DND-41 (cell line): ENCODE measurements around the gene PEPD.

ENCODE experiments used
- ATAC-seq: fragments of 200-7000 bp; cut with Tn5 transposase; 3 replicates; pipeline ENCODE4 v1.9.1; 2021; ENCODE audit warnings: low read depth; ENCODE audit not compliant: insufficient read depth
- DNase-seq: peaks from one replicate; pipeline ENCODE4 v3.0.0-alpha.2; 2020
- H2AFZ ChIP-seq: 2 replicates; pipeline ENCODE4 v1.6.0; 2012; ENCODE audit warnings: low read depth, low read length
- H3K27ac ChIP-seq: 2 replicates; pipeline ENCODE4 v1.5.1; 2012; ENCODE audit warnings: low read length, inconsistent platforms
- H3K27me3 ChIP-seq: fragments of 200-600 bp; sonication (generic); 2 replicates; pipeline ENCODE4 v1.6.0; 2012; ENCODE audit warnings: low read length, mild to moderate bottlenecking, inconsistent platforms; ENCODE audit not compliant: insufficient read depth, poor library complexity
- H3K36me3 ChIP-seq: 2 replicates; pipeline ENCODE4 v1.5.1; 2012; ENCODE audit warnings: low read length, inconsistent platforms; ENCODE audit not compliant: insufficient read depth
- H3K4me1 ChIP-seq: 2 replicates; pipeline ENCODE4 v1.5.1; 2012; ENCODE audit warnings: mild to moderate bottlenecking, low read length; ENCODE audit not compliant: insufficient read depth
- H3K4me2 ChIP-seq: 2 replicates; pipeline ENCODE4 v1.6.0; 2012; ENCODE audit warnings: mild to moderate bottlenecking, moderate library complexity, low read length, inconsistent platforms; ENCODE audit not compliant: insufficient read depth
- H3K4me3 ChIP-seq, 2 experiments: fragments of 200-600 bp in 1 of 2; shearing (Covaris generic) in 1 of 2; 2 replicates each; pipeline ENCODE4 v1.5.1; 2012 to 2016; ENCODE audit warnings: inconsistent platforms in 2 of 2, low read length in 2 of 2, mild to moderate bottlenecking in 2 of 2, low read depth in 1 of 2, moderate library complexity in 1 of 2
- H3K79me2 ChIP-seq: 2 replicates; pipeline ENCODE4 v1.6.0; 2012; ENCODE audit warnings: low read length, inconsistent platforms; ENCODE audit not compliant: insufficient read depth
- H3K9ac ChIP-seq: 2 replicates; pipeline ENCODE4 v1.6.0; 2012; ENCODE audit warnings: low read depth, mild to moderate bottlenecking, inconsistent platforms, low read length, moderate library complexity
- H3K9me3 ChIP-seq: 2 replicates; pipeline ENCODE4 v1.5.1; 2012; ENCODE audit warnings: low read length, moderate library complexity, mild to moderate bottlenecking, inconsistent platforms; ENCODE audit not compliant: insufficient read depth, severe bottlenecking
- H4K20me1 ChIP-seq: 2 replicates; pipeline ENCODE4 v1.6.0; 2012; ENCODE audit warnings: low read length; ENCODE audit not compliant: insufficient read depth
- EZH2 ChIP-seq: IDR thresholded peaks from 3 replicates; pipeline ENCODE4 v1.6.1; 2012; ENCODE audit warnings: borderline replicate concordance, low read depth, mild to moderate bottlenecking, moderate library complexity, low read length, inconsistent platforms; ENCODE audit not compliant: severe bottlenecking
- TF ChIP-seq, protein P1 (sequence below): IDR thresholded peaks from 2 replicates; pipeline ENCODE4 v1.5.1; 2012; ENCODE audit warnings: borderline replicate concordance, low read length, moderate library complexity, mild to moderate bottlenecking; ENCODE audit not compliant: poor library complexity, severe bottlenecking; ENCODE audit errors: extremely low read depth

Gene PEPD

DNA sequence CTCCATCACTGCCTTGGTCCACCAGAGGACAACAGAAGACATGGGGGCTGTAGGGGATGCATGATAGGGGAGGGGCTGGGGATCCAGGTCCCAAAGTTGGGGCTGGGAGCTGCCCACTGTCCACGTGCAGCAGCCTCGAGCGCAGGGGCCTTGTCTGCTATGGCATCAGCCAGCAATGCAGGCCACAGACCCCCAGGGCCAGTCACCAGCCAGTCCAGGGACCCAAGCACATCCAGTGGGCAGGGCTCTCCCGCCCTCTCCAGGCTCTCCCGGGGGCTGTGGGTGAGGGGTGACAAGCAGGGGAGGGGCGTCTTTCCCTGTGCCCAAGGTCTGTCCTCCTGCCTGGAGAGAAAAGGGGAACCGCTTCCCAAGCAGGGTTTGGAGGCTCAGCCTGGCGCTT lies 32.8 kb downstream of the PEPD start:
- Histone ChIP-seq H2AFZ (no peak overlapping the region), H3K9me3 (no peaks in the 10 kb centered on the region), H3K27me3 (no peaks in the 10 kb centered on the region), H3K27ac (no peak overlapping the region), H3K79me2 (no peaks in the 10 kb centered on the region), H3K36me3 (no peaks in the 10 kb centered on the region), H3K4me3 (no peak overlapping the region), H3K9ac (no peak overlapping the region), H3K4me2 (no peak overlapping the region), H3K4me1 (no peaks in the 10 kb centered on the region), H4K20me1 (peaks cover 6% of the 10 kb centered on the region)
- DNase-seq (no peak), ATAC-seq (no peak)
- TF ChIP-seq, protein P1, sequence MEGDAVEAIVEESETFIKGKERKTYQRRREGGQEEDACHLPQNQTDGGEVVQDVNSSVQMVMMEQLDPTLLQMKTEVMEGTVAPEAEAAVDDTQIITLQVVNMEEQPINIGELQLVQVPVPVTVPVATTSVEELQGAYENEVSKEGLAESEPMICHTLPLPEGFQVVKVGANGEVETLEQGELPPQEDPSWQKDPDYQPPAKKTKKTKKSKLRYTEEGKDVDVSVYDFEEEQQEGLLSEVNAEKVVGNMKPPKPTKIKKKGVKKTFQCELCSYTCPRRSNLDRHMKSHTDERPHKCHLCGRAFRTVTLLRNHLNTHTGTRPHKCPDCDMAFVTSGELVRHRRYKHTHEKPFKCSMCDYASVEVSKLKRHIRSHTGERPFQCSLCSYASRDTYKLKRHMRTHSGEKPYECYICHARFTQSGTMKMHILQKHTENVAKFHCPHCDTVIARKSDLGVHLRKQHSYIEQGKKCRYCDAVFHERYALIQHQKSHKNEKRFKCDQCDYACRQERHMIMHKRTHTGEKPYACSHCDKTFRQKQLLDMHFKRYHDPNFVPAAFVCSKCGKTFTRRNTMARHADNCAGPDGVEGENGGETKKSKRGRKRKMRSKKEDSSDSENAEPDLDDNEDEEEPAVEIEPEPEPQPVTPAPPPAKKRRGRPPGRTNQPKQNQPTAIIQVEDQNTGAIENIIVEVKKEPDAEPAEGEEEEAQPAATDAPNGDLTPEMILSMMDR = no peak
- TF ChIP-seq EZH2 = no peak

DNA sequence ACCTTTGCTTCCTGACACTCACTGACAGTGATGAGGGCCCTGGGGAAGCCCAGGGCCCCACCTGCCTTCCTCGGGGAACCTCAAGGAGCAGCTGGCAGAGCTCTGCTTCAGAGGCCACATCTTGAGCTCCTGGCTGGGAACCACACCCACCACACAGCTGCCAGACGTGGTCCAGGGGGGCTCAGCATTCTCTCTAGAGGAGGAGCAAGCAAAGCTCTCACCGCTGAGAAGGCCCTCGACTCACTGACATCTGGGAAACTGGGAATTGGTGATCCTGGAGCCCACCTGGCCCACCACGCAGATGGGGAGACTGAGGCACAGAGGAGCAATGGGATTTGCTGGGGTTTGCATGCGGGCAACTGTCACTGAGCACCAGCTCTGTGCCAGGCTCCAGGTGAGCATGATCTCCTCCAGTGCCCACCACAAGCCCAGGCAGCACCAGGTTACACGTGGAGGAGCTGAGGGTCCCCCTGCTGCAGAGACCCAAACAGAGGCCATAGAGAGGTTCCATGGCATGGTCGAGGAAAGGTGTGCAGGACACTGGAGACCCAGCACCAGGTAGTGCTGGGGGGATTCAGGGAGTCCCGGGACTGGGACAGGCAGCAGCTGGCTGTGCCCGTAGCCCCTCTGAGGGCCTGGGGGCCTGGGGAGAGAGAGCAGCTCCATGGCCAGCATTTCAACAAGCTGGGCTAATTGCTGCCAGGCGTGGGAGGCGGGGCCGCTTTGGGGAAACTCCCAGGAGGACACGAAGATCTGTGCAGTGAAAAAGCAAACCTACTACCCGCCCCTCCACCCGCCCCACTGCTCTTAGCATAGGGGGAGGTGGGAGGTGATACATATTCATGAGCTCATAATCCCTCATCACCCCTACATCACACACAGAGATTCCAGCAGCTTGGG lies 33.4 kb downstream of the PEPD start:
- Histone ChIP-seq H3K36me3 (no peaks in the 10 kb centered on the region), H3K79me2 (no peaks in the 10 kb centered on the region)

DNA sequence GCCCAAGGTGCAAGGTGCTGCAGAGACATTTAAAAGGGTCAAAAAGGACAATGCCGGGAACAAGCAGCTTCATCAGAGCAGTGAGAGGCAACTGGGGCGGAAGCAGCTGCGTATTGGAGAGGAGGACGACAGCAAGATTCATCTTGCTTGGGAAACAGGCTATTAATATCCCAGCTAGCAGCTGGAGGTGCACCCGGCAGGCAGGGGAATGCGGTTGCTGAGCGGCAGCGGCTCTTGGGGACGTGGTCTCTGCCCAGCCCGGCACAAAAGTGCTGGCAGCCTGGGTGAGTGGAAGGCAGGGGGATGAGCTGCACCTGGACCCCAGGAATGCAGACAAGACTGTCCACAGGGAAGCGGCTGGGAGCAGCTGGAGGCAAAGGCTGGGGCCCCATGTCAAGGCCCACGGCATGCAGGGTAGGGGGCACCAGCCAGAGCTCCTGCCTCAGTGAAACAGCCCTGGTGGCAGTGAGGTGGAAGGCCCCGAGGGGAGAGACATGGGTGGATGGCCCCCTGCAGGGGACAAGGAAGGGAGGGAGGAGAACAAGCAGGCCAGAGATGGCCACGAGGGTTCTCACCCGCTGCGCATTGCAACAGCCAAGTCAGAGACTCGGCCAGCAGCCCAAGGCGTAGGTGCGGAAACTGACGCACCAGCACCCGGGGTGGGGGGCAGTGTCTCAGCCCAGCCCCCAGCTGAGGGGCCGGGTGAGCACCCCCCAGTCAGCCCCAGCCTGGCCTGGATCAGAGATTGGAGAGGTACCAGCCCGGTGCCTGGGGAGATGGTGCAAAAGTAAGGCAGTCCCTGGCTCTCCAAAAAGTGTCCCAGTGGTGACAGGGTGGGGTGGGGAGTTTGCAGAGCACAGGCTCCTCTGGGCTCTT lies 34.4 kb downstream of the PEPD start:
- ATAC-seq (no peak), DNase-seq (no peak)
- H2AFZ ChIP-seq = no peak overlapping the region
- TF ChIP-seq, protein P1 = no peak
- no peak for TF ChIP-seq EZH2
- no peak overlapping the region for H3K4me3 ChIP-seq
- H3K27me3 ChIP-seq = no peaks in the 10 kb centered on the region
- H3K9ac ChIP-seq = no peak overlapping the region
- no peak overlapping the region for H3K27ac ChIP-seq
- H3K79me2 ChIP-seq = no peaks in the 10 kb centered on the region
- H3K4me1 ChIP-seq = no peaks in the 10 kb centered on the region
- H4K20me1 ChIP-seq = peaks cover 6% of the 10 kb centered on the region
- no peak overlapping the region for H3K4me2 ChIP-seq
- no peaks in the 10 kb centered on the region for H3K9me3 ChIP-seq
- no peaks in the 10 kb centered on the region for H3K36me3 ChIP-seq

More for the DNA sequence above, 33.4 kb downstream of the PEPD start:
- peak; percentile 53; the same call in 1 of the 3 replicates for ATAC-seq
- H3K4me2 ChIP-seq = no peak overlapping the region
- no peak overlapping the region for H3K9ac ChIP-seq
- no peak overlapping the region for H3K27ac ChIP-seq
- H3K27me3 ChIP-seq = no peaks in the 10 kb centered on the region
- TF ChIP-seq EZH2 = no peak
- TF ChIP-seq, protein P1 = no peak
- no peak overlapping the region for H2AFZ ChIP-seq
- no peaks in the 10 kb centered on the region for H3K4me1 ChIP-seq
- H3K4me3 ChIP-seq = no peak overlapping the region
- DNase-seq = no peak
- peaks cover 6% of the 10 kb centered on the region for H4K20me1 ChIP-seq
- H3K9me3 ChIP-seq = no peaks in the 10 kb centered on the region
